Right ventricle myocardium inferior (tissue), 1 donor: ENCODE data around the gene SCARB1. TPM values are rescaled to one million over a fixed set of nuclear protein-coding genes. Genes with fewer than 3 reads are reported as not detected.

ENCODE experiments used
- ATAC-seq: fragments of 200-7000 bp; cut with Tn5 transposase; one replicate; pipeline ENCODE4 v1.9.1; 2020; ENCODE audit warnings: mild to moderate bottlenecking, moderate library complexity
- DNase-seq: peaks from one replicate; pipeline ENCODE4 v3.0.0; 2021; ENCODE audit errors: missing footprints
- intact Hi-C: fragments of 100-400 bp; cut with DNase I; formaldehyde crosslinking; loops from one replicate; pipeline ENCODE4 v1.11.0; 2022
- total RNA-seq: library from RNA; stranded (reverse); fragmentation: NEBNext Ultra II Directional; extraction: Animal tissue kit (Norgen Biotek cat#: 25700); gene quantifications from one replicate; pipeline ENCODE4 v1.2.1, GENCODE V29; 2021
- donor health status: DM: no; HTN: yes; CAD: no; lungs with severe emphysema.

Gene SCARB1
- total RNA-seq, 1 donor from 2014 or later: 14.1 TPM

- DNase-seq: no peak
- no peak for ATAC-seq
- intact Hi-C loops: loop anchor here (10.0 kb wide), 1 partner anchor 376 kb away; no protein-coding TSS in a partner anchor
Measured at GRCh38 chr12:124760560-124760959, 103.1 kb downstream of the SCARB1 start.

- ATAC-seq: no peak
- intact Hi-C loops: loop anchor here (10.0 kb wide), 1 partner anchor 375 kb away; no protein-coding TSS in a partner anchor
- no peak for DNase-seq
Measured at GRCh38 chr12:124759841-124760503, 103.7 kb downstream of the SCARB1 start.

GRCh38 chr12:124758266-124759220, 105.1 kb downstream of the SCARB1 start:
- no peak for ATAC-seq
- DNase-seq: no peak
- intact Hi-C loops: no loop called here

GRCh38 chr12:124757329-124757728, 106.3 kb downstream of the SCARB1 start:
- DNase-seq (no peak), ATAC-seq (no peak)
- intact Hi-C loops: no loop called here

- DNase-seq (no peak), ATAC-seq (no peak)
- intact Hi-C loops: no loop called here
Measured at GRCh38 chr12:124756760-124757159, 106.9 kb downstream of the SCARB1 start.

GRCh38 chr12:124756166-124756565, 107.5 kb downstream of the SCARB1 start:
- DNase-seq (peak; percentile 52), ATAC-seq (no peak)
- intact Hi-C loops: no loop called here

- ATAC-seq (no peak), DNase-seq (no peak)
- intact Hi-C loops: no loop called here
Measured at GRCh38 chr12:124755801-124756148, 107.9 kb downstream of the SCARB1 start.

- DNase-seq (peak; percentile 94), ATAC-seq (peak; percentile 96)
- intact Hi-C loops: no loop called here
Measured at GRCh38 chr12:124754949-124755800, 108.5 kb downstream of the SCARB1 start.

GRCh38 chr12:124754491-124754890, 109.2 kb downstream of the SCARB1 start:
- ATAC-seq (no peak), DNase-seq (no peak)
- intact Hi-C loops: no loop called here

- intact Hi-C loops: no loop called here
- ATAC-seq: no peak
- DNase-seq: no peak
Measured at GRCh38 chr12:124753993-124754392, 109.7 kb downstream of the SCARB1 start.

GRCh38 chr12:124753228-124753591, 110.5 kb downstream of the SCARB1 start:
- no peak for ATAC-seq
- intact Hi-C loops: no loop called here
- peak; percentile 46 for DNase-seq

- no peak for ATAC-seq
- peak; percentile 64 for DNase-seq
- intact Hi-C loops: no loop called here
Measured at GRCh38 chr12:124752437-124753227, 111.0 kb downstream of the SCARB1 start.

- DNase-seq (no peak), ATAC-seq (no peak)
- intact Hi-C loops: no loop called here
Measured at GRCh38 chr12:124751654-124752355, 111.9 kb downstream of the SCARB1 start.

GRCh38 chr12:124750787-124751471, 112.7 kb downstream of the SCARB1 start:
- intact Hi-C loops: no loop called here
- DNase-seq: peak; percentile 50
- ATAC-seq: no peak

GRCh38 chr12:124750149-124750656, 113.5 kb downstream of the SCARB1 start:
- DNase-seq: peak; percentile 49
- intact Hi-C loops: no loop called here
- no peak for ATAC-seq

- intact Hi-C loops: loop anchor here (5.0 kb wide), 2 partner anchors 182 to 232 kb away; partner anchors contain the start of gene NCOR2
- ATAC-seq (no peak), DNase-seq (no peak)
Measured at GRCh38 chr12:124749725-124750124, 113.9 kb downstream of the SCARB1 start.
